ENCODE results near the gene ADAM12.

Gene ADAM12

DNA sequence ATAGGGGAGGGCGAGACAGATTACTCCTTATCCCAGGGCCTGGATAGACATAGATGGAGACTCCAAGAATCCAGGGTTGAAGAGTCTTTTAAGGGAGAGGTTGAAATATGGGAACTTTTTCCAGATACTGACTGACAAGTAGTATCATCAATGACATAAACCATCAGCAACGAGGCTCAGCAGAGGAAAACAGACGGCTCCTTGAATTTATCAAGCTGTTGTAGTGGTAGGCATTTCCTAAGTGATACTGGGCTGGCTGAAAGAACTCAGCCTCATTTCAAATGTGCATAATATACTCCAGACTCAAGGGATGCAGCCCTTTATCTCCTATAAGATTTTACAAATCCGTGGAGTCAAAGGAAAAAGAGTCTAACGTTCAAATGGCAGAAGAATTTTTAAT is 341.4 kb downstream of the ADAM12 start:
- DNase-seq = no peak

DNA sequence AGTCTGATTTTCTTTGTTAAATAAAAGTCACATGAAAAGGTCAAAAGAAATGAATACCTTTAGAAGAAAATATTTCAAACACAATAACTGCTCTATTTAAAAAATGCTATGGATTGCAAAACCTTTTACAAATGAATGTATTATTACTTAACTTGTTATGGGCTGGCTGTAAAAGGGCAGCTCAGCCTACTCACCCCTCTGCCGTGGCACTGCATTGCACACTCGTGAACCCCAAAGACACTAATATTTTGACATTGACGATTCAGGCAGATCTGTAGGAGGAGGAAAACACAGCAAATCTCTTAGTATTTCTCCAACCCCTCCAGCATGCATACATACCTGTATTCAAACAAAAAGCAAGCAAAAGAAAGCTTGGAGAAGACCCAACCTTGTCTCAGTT is 342.4 kb downstream of the ADAM12 start:
- no peak for DNase-seq

DNA sequence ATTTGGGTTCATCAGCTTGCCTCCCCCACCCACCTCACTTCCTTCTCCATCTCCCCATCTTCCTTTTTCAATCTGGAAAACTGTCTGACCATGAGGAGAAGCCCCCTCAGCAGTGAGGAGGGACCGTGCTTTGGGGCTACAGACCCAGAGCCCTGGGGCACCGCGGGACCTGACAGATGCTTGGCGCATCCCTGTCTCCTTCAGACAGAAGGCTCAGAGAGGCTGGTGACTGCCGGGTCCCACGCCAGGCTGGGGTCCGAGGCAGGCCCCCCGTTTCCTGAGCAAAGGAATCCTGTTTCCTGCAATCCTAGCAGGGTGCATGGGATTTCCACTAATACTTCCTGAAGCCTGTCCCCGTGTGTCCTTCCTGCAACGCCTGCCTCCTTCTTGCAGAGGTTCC is 344.9 kb downstream of the ADAM12 start:
- DNase-seq = no peak

DNA sequence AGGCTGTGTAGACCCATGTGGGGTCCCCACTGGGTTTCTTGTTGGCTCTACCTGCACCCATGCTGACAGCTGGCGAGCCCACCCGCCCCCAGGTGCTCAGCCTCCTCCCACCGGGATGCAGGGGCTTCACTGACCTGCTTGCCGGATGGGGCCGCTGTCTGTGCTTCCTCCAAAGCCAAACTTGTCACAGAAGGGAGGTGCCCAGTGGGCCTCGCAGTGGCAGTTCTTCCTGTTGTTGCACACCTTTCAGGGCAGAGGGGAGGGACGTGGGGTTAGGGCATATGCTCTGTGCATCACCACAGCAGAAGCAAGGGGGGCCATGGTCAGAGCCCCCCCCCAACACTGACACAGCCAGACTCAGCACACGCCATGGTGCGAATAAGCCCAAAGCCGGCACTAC is 345.4 kb downstream of the ADAM12 start:
- no peak for DNase-seq

DNA sequence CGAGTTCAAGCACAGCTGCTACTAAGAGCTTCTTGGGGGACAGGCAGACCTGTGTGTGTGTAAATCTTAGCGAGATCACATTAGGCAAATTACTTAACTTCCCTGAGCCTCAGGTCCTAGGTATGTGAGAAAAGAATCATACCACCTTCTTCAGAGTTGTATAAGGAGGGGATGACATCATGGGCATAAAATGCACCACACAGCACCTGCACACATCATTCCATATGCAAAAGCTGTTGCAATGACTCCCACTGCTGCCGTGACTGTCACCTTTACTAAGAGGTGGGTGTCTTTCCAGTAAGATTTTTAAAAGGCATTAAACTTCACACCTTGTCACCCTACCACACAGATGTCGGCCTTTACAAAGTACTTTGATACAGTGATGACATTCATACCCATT is 345.9 kb downstream of the ADAM12 start:
- DNase-seq = no peak

- DNase-seq = peak; percentile 38
Measured at GRCh38 chr10:126041804-126042231, 346.5 kb downstream of the ADAM12 start.

DNA sequence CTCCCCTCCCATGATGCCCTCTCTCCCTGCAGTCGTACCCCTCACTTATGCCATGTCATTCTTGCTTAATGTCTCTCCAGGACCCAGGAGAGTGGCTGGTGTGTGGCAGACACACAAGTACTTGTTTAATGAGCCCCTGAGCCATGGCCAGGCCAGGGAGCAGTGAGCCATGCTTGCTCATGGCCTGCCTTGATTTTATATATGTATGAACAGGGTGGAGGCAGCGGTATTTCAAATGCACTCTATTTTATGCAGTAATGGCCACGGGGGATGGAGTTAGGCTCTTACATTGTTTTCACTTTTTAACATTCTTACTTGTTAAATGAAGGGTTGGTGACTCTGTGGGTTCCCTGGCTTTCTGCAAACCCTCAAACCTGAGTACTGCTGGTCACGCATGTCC is 347.2 kb downstream of the ADAM12 start:
- no peak for DNase-seq

DNA sequence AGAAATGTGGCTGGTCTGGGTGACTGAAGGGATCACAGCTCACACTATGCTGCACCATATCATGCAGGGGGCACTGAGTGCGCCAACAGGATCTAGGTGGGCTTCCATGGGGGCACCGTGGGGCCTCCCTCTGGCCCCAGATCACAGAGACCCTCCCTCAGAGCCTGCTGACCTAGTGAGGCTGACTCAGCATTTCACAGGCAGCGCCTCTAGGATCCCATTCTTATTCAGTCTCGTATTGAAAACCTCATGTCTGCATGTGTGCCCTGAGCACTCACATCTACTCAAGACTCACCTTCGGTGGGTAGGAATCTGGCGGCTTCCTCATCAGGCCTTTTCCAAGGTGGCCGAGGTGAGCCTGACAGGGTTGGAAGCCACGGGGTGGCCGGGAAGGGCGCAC is 350.3 kb downstream of the ADAM12 start:
- DNase-seq = no peak

- no peak for DNase-seq
Measured at GRCh38 chr10:126036515-126036914, 351.8 kb downstream of the ADAM12 start.

DNA sequence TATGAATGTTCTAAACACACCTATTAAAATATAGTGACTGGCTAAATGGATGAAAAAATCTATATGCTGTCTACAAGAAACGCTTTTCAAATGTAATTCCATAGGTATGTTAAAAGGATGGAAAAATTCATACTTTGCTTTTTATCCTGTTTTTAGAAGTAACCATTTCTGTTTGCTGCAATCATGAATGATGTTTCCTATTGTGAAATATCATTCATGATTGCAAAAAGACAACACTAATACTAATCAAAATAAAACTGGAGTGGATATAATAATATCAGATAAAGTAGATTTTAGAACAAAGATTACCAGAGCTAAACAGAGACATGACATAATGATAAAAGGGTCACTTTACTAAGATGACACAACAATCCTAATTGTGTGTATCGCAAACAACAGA is 353.7 kb downstream of the ADAM12 start:
- no peak for DNase-seq

DNA sequence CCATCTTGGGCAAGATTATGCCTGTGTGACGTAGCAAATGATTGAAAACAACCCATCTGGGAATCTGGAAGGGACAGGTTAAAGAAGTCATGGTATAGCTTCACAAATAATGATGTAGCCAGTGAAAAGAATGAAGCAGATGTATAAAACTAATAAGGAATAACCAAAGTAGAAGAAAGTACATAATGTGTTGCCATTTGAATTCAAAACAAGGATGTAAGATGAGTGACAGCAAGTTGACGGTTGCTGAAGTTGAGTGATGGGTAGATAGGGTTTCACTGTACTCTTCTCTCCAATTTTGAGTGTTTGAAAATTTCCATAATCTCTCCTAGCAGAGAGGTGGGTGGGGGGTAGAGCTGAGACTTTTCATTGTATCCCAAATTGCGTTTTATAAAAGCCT is 358.3 kb downstream of the ADAM12 start:
- DNase-seq = no peak

- no peak for DNase-seq
Measured at GRCh38 chr10:126027692-126028091, 360.6 kb downstream of the ADAM12 start.

DNA sequence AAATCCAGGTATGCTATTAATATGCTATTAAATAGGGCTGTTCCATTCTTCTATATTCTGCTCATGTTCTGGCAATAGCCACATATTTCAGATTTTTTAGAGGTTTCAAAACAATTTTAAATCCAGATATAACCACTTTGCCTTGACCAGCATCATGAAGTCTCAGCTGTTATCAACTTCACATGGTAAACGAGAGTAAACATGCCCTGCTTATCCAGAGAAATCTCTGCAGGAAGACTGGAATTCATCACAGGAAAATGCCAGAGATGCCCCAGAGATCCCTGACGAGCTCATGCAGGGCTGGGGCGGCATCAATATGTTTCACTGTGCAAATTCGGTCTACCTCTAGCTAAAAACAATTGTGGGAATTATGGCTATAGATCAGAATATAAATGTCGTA is 365.4 kb downstream of the ADAM12 start:
- DNase-seq = no peak

DNA sequence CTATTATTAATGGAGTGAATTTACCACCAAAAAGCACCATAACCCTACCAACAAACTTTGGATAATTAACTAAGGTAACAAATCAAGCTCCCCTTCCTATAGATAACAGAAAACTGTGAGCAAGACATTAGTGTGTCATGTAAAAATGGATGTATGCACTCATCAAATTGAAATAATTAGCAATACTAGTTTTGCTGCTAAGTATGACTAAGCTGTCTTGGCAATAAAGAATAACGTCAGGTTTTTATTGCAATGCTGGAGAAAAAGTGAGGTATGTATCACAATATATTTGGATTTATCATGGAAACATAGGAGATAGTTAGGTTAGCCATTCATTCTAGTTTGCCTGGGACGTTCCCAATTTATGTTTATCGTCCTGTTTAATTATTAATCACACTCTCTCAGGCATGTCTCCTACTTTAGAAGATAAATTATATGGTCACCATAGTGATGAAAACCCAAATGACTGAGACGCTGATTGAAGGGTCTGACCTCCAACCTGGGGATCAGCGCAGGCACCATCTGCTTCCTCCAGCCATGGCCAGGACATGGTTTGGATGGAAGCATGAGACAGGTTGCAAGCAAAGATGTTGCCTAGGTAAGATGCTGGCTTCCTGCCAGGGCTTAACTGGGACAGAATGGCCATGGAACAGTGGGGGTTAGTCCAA is 366.3 kb downstream of the ADAM12 start:
- DNase-seq = no peak

DNA sequence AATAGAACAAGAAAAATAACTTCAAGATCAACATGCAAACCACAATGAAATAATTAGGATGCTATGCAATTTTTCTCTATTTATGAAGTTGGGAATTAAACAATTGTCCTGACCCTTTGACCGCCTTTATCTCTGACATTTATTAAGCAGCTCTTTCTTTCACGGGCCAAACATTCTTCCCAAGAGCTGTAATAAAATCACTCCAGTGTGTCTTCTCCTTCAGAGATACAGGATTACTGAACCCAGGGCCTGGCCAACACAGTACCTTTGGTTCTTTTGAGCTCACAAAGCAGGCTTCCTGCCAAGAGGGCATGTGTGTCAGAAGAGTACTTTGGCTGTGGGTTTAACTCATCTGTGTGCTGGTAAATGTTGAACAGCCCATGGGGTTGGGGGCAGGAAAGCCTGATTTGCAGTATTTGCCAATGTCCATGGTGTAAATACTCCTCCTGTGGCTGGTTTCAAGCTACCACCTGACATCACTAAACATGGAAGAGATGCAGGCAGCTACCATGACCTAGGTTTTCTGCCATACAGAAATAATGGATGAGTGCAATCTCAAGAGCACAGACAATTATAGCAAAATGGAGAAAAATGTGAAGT is 370.2 kb downstream of the ADAM12 start:
- DNase-seq = peak; percentile 35

- no peak for DNase-seq
Measured at GRCh38 chr10:126016882-126017281, 371.4 kb downstream of the ADAM12 start.

- no peak for DNase-seq
Measured at GRCh38 chr10:126016156-126016805, 372.0 kb downstream of the ADAM12 start.

DNA sequence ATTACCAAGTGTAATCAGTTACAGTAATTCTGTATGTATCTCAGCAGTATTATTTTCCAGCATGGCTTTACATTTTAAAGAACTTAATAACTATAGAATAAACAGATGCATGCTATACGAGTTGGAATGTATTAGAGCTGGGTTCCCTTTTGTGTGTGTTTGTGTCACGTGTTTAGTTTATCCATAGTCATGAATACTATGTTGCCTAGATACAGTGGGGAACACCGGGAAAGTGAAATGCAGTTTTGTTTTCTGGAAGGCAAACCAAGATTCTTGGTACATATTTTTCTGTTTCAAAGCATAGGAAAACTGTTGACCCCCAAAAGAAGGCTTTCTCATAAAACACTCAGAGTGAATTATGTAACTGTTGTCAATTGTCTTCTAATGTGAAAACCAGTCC is 372.9 kb downstream of the ADAM12 start:
- no peak for DNase-seq

DNA sequence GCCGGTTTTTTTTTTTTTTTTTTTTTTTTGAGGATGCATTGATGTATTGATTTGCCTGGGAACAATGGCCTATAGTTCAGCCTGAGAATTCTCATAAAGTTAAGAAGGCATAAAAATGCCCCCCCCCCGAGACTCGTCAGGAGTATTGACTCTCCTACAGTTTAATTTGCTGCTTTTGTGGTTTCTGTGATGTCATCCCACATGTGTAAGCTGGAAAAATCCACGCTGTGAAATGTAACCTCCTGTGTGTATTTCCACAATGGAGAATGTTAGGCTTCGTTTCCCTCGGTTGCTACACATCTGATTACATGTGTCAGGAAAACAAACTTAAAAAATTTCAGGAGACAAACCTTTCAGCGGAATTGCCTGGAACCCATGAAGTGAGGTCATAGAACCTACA is 374.0 kb downstream of the ADAM12 start:
- peak; percentile 65 for DNase-seq

DNA sequence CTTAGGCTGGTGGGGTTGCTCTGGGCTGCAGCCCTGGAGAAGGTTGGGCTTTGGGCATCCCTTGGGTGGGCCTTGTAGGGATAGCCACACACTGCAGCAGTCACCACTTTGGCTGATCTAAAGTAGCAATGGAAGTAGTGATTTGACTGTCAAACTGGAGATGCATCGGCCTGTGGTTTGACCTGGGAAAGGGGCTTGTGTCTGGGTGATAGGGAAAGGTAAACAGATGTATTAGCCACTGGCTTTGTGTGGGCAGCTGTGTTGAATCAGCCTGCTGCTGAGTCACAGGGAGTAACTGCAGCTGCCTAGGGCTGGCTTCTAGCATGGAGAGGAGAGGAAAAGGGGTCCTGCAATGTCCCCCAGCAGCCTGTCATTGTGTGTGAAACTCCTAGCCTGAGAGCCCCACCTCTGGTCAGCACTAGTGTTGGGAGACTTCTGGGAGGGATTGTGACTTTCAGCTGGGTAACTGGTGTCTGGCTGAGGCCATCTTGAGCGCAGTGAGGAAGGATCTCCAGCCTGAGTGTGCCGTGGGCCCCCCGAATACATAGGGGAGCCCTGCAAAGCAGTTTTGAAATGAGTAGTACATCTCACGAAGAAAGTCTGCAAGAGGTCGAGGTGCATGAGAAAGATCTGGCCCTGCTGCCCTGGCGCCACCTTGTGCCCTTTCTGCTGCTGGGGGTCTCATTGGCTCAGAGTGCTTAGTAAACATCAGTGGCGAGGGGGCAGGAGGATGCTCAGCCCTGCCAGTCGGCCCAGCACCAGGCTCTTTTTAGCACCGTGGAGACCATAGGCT is 374.6 kb downstream of the ADAM12 start:
- DNase-seq = peak; percentile 65

- no peak for DNase-seq
Measured at GRCh38 chr10:126012485-126012884, 375.8 kb downstream of the ADAM12 start.

DNA sequence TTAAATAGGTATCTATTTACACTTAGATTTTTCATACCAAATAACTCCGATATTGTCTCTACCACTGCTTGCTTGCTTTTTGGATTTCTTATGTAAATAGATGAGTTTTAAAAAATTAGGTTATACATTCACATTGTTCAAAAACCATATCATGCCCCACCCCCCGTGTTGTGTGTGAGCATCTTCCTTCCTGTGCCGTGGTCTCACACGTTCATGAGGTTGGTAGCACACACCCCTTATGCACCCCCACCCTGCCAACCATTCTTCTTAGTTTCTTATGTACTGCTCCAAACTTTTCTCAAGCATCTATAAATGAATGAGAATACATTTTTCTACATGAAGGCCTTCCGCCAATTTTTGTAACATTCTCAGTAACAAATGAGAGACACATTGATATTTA is 376.3 kb downstream of the ADAM12 start:
- no peak for DNase-seq

DNA sequence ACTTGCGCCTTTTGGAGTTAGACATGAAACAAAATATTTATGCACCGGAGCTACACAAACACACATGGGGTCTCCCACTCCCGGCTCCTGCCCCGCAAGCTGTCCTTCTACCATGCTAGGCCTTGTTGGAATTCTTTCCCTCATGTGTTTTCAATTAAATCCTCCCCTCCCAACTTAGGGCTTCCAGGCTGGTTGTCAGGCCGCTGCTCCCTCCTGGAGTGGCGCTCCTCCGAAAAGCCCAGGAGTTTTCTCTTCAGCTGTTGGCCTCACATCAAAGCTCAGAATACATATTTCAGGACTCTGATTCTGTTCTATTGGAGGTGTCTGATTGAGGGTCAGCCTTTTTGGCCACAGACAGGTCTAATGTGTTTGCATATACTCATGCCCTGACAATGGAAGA is 378.6 kb downstream of the ADAM12 start:
- DNase-seq = peak; percentile 68
